ENCODE results near the gene SFXN1. TPM values are rescaled to one million over a fixed set of nuclear protein-coding genes. Genes with fewer than 3 reads are reported as not detected.

The SFXN1 gene
- total RNA-seq, 4 donors from 2014 or later, result 28.0 to 48.1 (median 36.0) TPM

- no peak overlapping the region for H3K27ac ChIP-seq
- no peak for DNase-seq
- WGBS, 2 donors, result 63 to 76% methylated on average over 5 of the region's 5 CpGs
- intact Hi-C loops (cut with DNase I), result no loop called here
- no peaks in the 10 kb centered on the region for H3K4me1 ChIP-seq
- no peaks in the 10 kb centered on the region for H3K36me3 ChIP-seq
- TF ChIP-seq CTCF (IDR thresholded peaks at IDR 0.05) (no peak), POLR2A (IDR thresholded peaks at IDR 0.05) (no peak)
- H3K4me3 ChIP-seq (replicated peaks in 1 of 3), result no peak overlapping the region
- H3K27me3 ChIP-seq, result no peaks in the 10 kb centered on the region
- no peaks in the 10 kb centered on the region for H3K9me3 ChIP-seq
These were observed 7.6 kb upstream of the SFXN1 start for GRCh38 chr5:175470781-175471180.

- no peaks in the 10 kb centered on the region for H3K4me1 ChIP-seq
- no peaks in the 10 kb centered on the region for H3K36me3 ChIP-seq
- intact Hi-C loops (cut with DNase I), result no loop called here
- H3K4me3 ChIP-seq (replicated peaks in 1 of 3), result no peak overlapping the region
- WGBS, 2 donors, result 90% methylated on average over 6 of the region's 6 CpGs
- no peaks in the 10 kb centered on the region for H3K27me3 ChIP-seq
- no peak for DNase-seq
- no peaks in the 10 kb centered on the region for H3K9me3 ChIP-seq
- TF ChIP-seq POLR2A (IDR thresholded peaks at IDR 0.05), result no peak
- TF ChIP-seq CTCF (IDR thresholded peaks at IDR 0.05), result no peak
- H3K27ac ChIP-seq, result no peak overlapping the region
These were observed 7.2 kb upstream of the SFXN1 start for GRCh38 chr5:175471196-175471595.

- 60 to 89% methylated on average over 6 of the region's 6 CpGs for WGBS, 2 donors
- no peaks in the 10 kb centered on the region for H3K4me1 ChIP-seq
- H3K36me3 ChIP-seq, result no peaks in the 10 kb centered on the region
- no peaks in the 10 kb centered on the region for H3K27me3 ChIP-seq
- H3K27ac ChIP-seq, result no peak overlapping the region
- H3K4me3 ChIP-seq (replicated peaks in 1 of 3), result no peak overlapping the region
- intact Hi-C loops (cut with DNase I), result no loop called here
- H3K9me3 ChIP-seq, result no peaks in the 10 kb centered on the region
- TF ChIP-seq POLR2A (IDR thresholded peaks at IDR 0.05), result no peak
- no peak for TF ChIP-seq CTCF (IDR thresholded peaks at IDR 0.05)
- DNase-seq, result no peak
These were observed 6.7 kb upstream of the SFXN1 start for GRCh38 chr5:175471628-175472027.

GRCh38 chr5:175472378-175472777 is 6.0 kb upstream of the SFXN1 start:
- Histone ChIP-seq H3K27me3 (no peaks in the 10 kb centered on the region), H3K4me1 (no peaks in the 10 kb centered on the region), H3K27ac (no peak overlapping the region), H3K4me3 (replicated peaks in 1 of 3) (no peak overlapping the region), H3K9me3 (no peaks in the 10 kb centered on the region), H3K36me3 (no peaks in the 10 kb centered on the region)
- TF ChIP-seq POLR2A (IDR thresholded peaks at IDR 0.05) (no peak), CTCF (IDR thresholded peaks at IDR 0.05) (no peak)
- intact Hi-C loops (cut with DNase I), result no loop called here
- DNase-seq, result no peak

- no peak for DNase-seq
- Histone ChIP-seq H3K27ac (no peak overlapping the region), H3K9me3 (no peaks in the 10 kb centered on the region), H3K4me3 (replicated peaks in 1 of 3) (no peak overlapping the region), H3K36me3 (no peaks in the 10 kb centered on the region), H3K4me1 (peaks cover 7 to 11% of the 10 kb centered on the region in 2 donors), H3K27me3 (no peaks in the 10 kb centered on the region)
- intact Hi-C loops (cut with DNase I), result no loop called here
- TF ChIP-seq POLR2A (IDR thresholded peaks at IDR 0.05), result no peak
- no peak for TF ChIP-seq CTCF (IDR thresholded peaks at IDR 0.05)
- WGBS, 2 donors, result 42 to 70% methylated on average over 1 of the region's 1 CpG
These were observed 3.1 kb upstream of the SFXN1 start for GRCh38 chr5:175475248-175475647.
